Ramos (cell line): Measurements from ENCODE around the gene PRX.
"Not testable (repeated sequence)": the region's sequence is repeated elsewhere in the genome, so short reads cannot be mapped to it uniquely, and the experiment has no call there.

ENCODE experiments used
- in situ Hi-C: fragments of 300-500 bp; cut with MboI; formaldehyde crosslinking; loops from one replicate; pipeline ENCODE4 v1.14.3; 2022; ENCODE audit warnings: low sequenced_read_pairs; ENCODE audit not compliant: unreplicated experiment

Gene PRX

GRCh38 chr19:40413291-40413845 is at the start of gene PRX:
Gene PRX (minus strand): TSS chr19:40413378. CDS start chr19:40407932, 5,446 bp downstream.
- in situ Hi-C loops = no loop called here

GRCh38 chr19:40461669-40462221 is 48.6 kb upstream of the PRX start:
- in situ Hi-C loops = no loop called here

- in situ Hi-C loops = no loop called here
These were observed 47.0 kb upstream of the PRX start for GRCh38 chr19:40460185-40460584.

GRCh38 chr19:40458597-40458974 is 45.4 kb upstream of the PRX start:
- in situ Hi-C loops = no loop called here

- in situ Hi-C loops = no loop called here
These were observed 44.9 kb upstream of the PRX start for GRCh38 chr19:40457953-40458596.

GRCh38 chr19:40457048-40457447 is 43.9 kb upstream of the PRX start:
- in situ Hi-C loops = no loop called here

- in situ Hi-C loops = not testable (repeated sequence)
These were observed 40.8 kb upstream of the PRX start for GRCh38 chr19:40453943-40454342.

GRCh38 chr19:40453151-40453735 is 40.1 kb upstream of the PRX start:
- in situ Hi-C loops = no loop called here

GRCh38 chr19:40452016-40452415 is 38.8 kb upstream of the PRX start:
- in situ Hi-C loops = no loop called here

- in situ Hi-C loops = no loop called here
These were observed 37.5 kb upstream of the PRX start for GRCh38 chr19:40450664-40451063.

GRCh38 chr19:40449506-40449905 is 36.3 kb upstream of the PRX start:
- in situ Hi-C loops = no loop called here

GRCh38 chr19:40446263-40446784 is 33.1 kb upstream of the PRX start:
- in situ Hi-C loops = no loop called here

GRCh38 chr19:40445780-40446262 is 32.6 kb upstream of the PRX start:
- in situ Hi-C loops = no loop called here

- in situ Hi-C loops = no loop called here
These were observed 31.7 kb upstream of the PRX start for GRCh38 chr19:40444825-40445312.

GRCh38 chr19:40444000-40444824 is 31.0 kb upstream of the PRX start, which contains the start of gene SERTAD3:
Gene SERTAD3 (minus strand): TSS chr19:40444335. CDS start chr19:40442080, 2,255 bp downstream.
- in situ Hi-C loops = no loop called here

GRCh38 chr19:40443131-40443999 is 30.2 kb upstream of the PRX start:
- in situ Hi-C loops = no loop called here

- in situ Hi-C loops = no loop called here
These were observed 29.4 kb upstream of the PRX start for GRCh38 chr19:40442328-40443130.

- in situ Hi-C loops = no loop called here
These were observed 28.6 kb upstream of the PRX start for GRCh38 chr19:40441719-40442253.
